Adrenal gland (tissue), 19 donors: ENCODE results near the gene PAX7. TPM values are rescaled to one million over a fixed set of nuclear protein-coding genes. Genes with fewer than 3 reads are reported as not detected.

Experiments used
- DNase-seq, 7 donors: peaks; one replicate each; pipeline ENCODE4 v3.0.0-alpha.2; 2019 to 2020
- H3K27ac ChIP-seq, 5 donors: fragments of 200-600 bp; sonication (generic) in 4 of 5; 1 replicate in 3 of 5; 2 replicates in 2 of 5; pipeline versions ENCODE4 v1.5.1 to v1.8.0; 2016 to 2020; ENCODE audit warnings: mild to moderate bottlenecking in 1 of 5
- H3K27me3 ChIP-seq: fragments of 200-600 bp; 2 replicates; pipeline ENCODE4 v1.8.0; 2021
- H3K36me3 ChIP-seq, 2 donors: fragments of 200-600 bp; replicated peaks in 1 of 2; 1 replicate in 1 of 2; 2 replicates in 1 of 2; pipeline versions ENCODE4 v1.5.1 to v1.8.0; 2018 to 2022
- H3K4me1 ChIP-seq, 2 donors: fragments of 200-600 bp; replicated peaks in 1 of 2; 1 replicate in 1 of 2; 2 replicates in 1 of 2; pipeline versions ENCODE4 v1.5.1 to v1.8.0; 2018 to 2021
- H3K4me3 ChIP-seq, 4 donors: fragments of 200-600 bp; sonication (generic) in 3 of 4; one replicate each; pipeline ENCODE4 v1.5.1; 2016 to 2018
- H3K9me3 ChIP-seq, 3 donors: fragments of 200-600 bp; sonication (generic) in 1 of 3; replicated peaks in 1 of 3; 1 replicate in 2 of 3; 2 replicates in 1 of 3; pipeline versions ENCODE4 v1.5.1 to v1.8.0; 2016 to 2021
- CTCF ChIP-seq, 6 experiments: fragments of 450-650 bp in 4 of 6; fragments of 200-600 bp in 2 of 6; sonication (generic) in 1 of 6; IDR thresholded peaks; 1 replicate in 5 of 6; 2 replicates in 1 of 6; pipeline versions ENCODE4 v1.5.1 to v1.8.0; 2016 to 2021; ENCODE audit warnings: antibody characterized with exemption in 6 of 6, mild to moderate bottlenecking in 2 of 6, moderate library complexity in 1 of 6
- POLR2A ChIP-seq, 2 donors: fragments of 450-650 bp; IDR thresholded peaks; one replicate each; pipeline ENCODE4 v1.6.1; 2017; ENCODE audit warnings: antibody characterized with exemption in 2 of 2, mild to moderate bottlenecking in 2 of 2, moderate library complexity in 1 of 2
- WGBS, 4 donors: extraction: QIAGEN DNeasy Blood & Tissue Kit in 2 of 4; methylation state at CpG; one replicate each; pipeline versions ENCODE4 v1.1.5 to v1.1.7; 2013 to 2017; 5-methylcytosine and 5-hydroxymethylcytosine counted together
- intact Hi-C, 2 donors: fragments of 100-400 bp; cut with DNase I; formaldehyde crosslinking; loops; one replicate each; pipeline versions ENCODE4 v1.14.1 to v1.15.0; 2022 to 2023
- long read RNA-seq, 10 donors: library from polyadenylated mRNA in 3 of 10; unstranded in 2 of 10; stranded (forward) in 1 of 10; transcript quantifications; one replicate each; pipeline ENCODE4 v2.0.0 and lab custom pipeline, GENCODE V29; 2021 to 2026
- polyA plus RNA-seq, 3 donors: library from polyadenylated mRNA; stranded (reverse); fragments of 200-250 nt in 2 of 3; fragments of 350-450 nt in 1 of 3; fragmentation: Illumina TruSeq in 1 of 3; extraction: RNeasy Lipid Tissue Mini Kit (QIAGEN cat#74804) in 1 of 3; gene quantifications; one replicate each; pipeline ENCODE4 v1.2.3, GENCODE V29; 2013 to 2014
- total RNA-seq, 9 donors: library from RNA; depleted of rRNA in 4 of 9; stranded (reverse); fragments of >200 nt in 4 of 9; fragments of 120-200 nt in 1 of 9; fragmentation: NEBNext Ultra II Directional in 1 of 9; extraction: Animal tissue kit (Norgen Biotek cat#: 25700) in 1 of 9; gene quantifications; one replicate each; pipeline versions ENCODE4 v1.1.0 to v1.2.4, GENCODE V29; 2013 to 2023
- donor health status: healthy with polysubstance abuse.
- donor health status: Bipolar disorder and iron deficiency.
- donor health status: DM: yes; HTN: yes; CAD: no.
- donor health status: DM: no; HTN: no; CAD: no.
- donor health status: DM: no; HTN: no; CAD: no.
- donor health status: DM: yes; HTN: yes; CAD: no.

PAX7 gene
- total RNA-seq (not detected), polyA plus RNA-seq (not detected)
- long read RNA-seq, donor 1, result 0 reads
- long read RNA-seq, donor 2, result 0 reads
- long read RNA-seq, donor 3, result 0 reads
- long read RNA-seq, donor 4, result 0 reads
- long read RNA-seq, donor 5, result 0 reads
- long read RNA-seq, donor 6, result 0 reads
- long read RNA-seq, donor 7, result 0 reads
- long read RNA-seq, donor 8, result 0 reads
- long read RNA-seq, donor 9, result 0 reads
- long read RNA-seq, donor 10, result 0 reads

DNA sequence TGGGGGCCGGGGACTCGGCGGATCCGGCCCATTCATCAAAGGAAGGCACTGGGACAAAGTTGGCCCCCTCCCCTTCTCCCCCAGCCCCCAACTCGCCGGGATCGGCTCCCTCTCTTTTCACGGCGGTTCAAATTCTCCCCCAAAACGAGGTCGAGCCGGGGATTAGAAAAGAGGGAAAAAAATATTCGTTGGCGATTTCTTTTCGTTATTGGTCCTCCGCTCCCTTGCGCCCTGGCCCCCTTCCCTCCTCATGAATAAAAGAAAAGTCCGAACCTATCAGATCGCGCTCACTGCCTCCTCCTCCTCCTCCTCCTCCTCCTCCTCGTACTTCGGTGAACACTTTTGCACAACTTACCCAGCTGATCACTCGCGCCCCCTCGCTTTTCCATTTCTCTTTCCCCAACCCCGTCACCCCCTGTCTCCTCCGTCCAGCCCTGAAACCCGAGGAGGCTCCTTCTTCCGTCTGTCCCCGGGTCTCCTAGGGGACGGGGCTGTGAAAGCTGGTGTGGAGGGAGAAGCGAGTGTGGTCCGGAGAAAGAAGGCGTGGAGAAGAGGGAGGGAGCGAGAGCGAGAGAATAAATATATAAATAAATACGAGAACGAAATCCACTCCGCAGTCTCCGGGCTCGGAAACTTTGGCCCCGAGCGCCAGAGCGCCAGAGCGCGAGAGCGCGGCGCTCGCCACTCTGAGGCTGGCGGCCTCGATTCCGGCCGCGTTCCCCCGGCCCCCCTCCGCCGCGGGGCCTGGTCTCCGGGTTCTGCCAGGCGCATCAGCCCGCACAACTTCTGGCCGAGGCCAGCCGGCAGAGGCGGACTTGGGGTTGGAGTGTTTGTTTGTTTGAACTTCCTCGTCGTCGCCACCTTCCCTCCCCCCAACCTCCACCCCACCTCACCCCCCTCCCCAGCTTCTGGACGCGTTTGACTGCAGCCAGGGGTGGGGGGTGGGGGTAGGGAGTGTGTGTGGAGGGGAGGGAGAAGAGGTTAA is at the start of gene PAX7:
TSS of gene PAX7 (plus strand) at position 336 of the 985 bp plus-strand sequence. CDS start 758 bp downstream, outside the sequence.
- WGBS, 4 donors, result 2 to 3% (median 3%) methylated on average over 61 to 70 of the region's 70 CpGs
- no peak for TF ChIP-seq POLR2A (IDR thresholded peaks at IDR 0.05)
- no peak for TF ChIP-seq CTCF (IDR thresholded peaks at IDR 0.05)

DNA sequence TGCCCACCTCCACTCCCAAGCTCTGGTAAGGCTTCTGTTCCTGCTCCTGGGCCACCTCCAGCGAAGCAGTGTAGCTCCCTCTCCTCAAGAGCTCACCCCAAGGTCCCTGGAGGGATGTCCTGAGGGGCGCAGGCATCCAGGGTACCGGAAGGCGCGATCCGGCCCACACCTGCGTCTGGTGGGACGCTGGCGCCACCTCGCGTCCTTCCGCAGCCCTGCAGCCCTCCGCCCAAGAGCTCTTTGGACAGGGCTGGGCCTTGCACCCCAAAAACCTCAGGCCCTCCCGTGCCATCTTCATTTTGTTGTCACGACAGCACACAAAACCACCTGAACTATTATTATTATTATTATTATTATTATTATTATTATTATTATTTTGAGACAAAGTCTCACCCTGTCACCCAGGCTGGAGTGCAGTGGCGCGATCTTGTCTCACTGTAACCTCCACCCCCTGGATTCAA is 49.2 kb upstream of the PAX7 start:
- Histone ChIP-seq H3K36me3 (no peaks in the 10 kb centered on the region), H3K4me1 (no peaks in the 10 kb centered on the region), H3K4me3 (no peak overlapping the region), H3K27ac (no peak overlapping the region), H3K9me3 (no peaks in the 10 kb centered on the region), H3K27me3 (no peaks in the 10 kb centered on the region)
- DNase-seq, result peak in 6 of 7 donors; percentile 25 to 61 (median 32)
- peak; percentile 49 to 70 (median 66) for TF ChIP-seq CTCF (IDR thresholded peaks at IDR 0.05)
- no peak for TF ChIP-seq POLR2A (IDR thresholded peaks at IDR 0.05)
- 18 to 38% (median 23%) methylated on average over 8 to 17 of the region's 17 CpGs for WGBS, 4 donors
- intact Hi-C loops, result loop anchor here in 1 of 2 donors (5.0 to 10.0 kb wide), 2 partner anchors 279 to 927 kb away; no protein-coding TSS in a partner anchor

More for the DNA sequence above, at the start of gene PAX7:
- no peak within 1 kb of the TSS for H3K27ac ChIP-seq
- intact Hi-C loops, result no loop called here
- DNase-seq, result no peak
- H3K27me3 ChIP-seq, result peaks cover 64% of the 10 kb centered on the region
- H3K4me3 ChIP-seq, result no peak within 1 kb of the TSS
- H3K4me1 ChIP-seq, result no peaks in the 10 kb centered on the region
- no peaks in the 10 kb centered on the region for H3K36me3 ChIP-seq
- H3K9me3 ChIP-seq, result no peaks in the 10 kb centered on the region

GRCh38 chr1:18582890-18583289 is 47.8 kb upstream of the PAX7 start:
- Histone ChIP-seq H3K9me3 (no peaks in the 10 kb centered on the region), H3K27ac (peak overlapping the region in 1 of 5 donors; percentile 56), H3K36me3 (no peaks in the 10 kb centered on the region), H3K4me1 (no peaks in the 10 kb centered on the region), H3K27me3 (no peaks in the 10 kb centered on the region), H3K4me3 (no peak overlapping the region)
- intact Hi-C loops, result loop anchor here in 1 of 2 donors (5.0 to 10.0 kb wide), 2 partner anchors 281 to 928 kb away; no protein-coding TSS in a partner anchor
- TF ChIP-seq POLR2A (IDR thresholded peaks at IDR 0.05) (no peak), CTCF (IDR thresholded peaks at IDR 0.05) (no peak)
- no peak for DNase-seq
- 50 to 62% (median 58%) methylated on average over 5 of the region's 5 CpGs for WGBS, 4 donors
